Ascending aorta (tissue), 2 donors: ENCODE results near the gene LNX1. TPM values are rescaled to one million over a fixed set of nuclear protein-coding genes. Genes with fewer than 3 reads are reported as not detected.

Experiments
- DNase-seq, 2 donors: peaks; one replicate each; pipeline ENCODE4 v3.0.0-alpha.2; 2019; ENCODE audit warnings: low spot score in 2 of 2
- H3K27ac ChIP-seq, 2 donors: fragments of 200-600 bp; sonication (generic); one replicate each; pipeline ENCODE4 v1.5.1; 2016 to 2017; ENCODE audit warnings: mild to moderate bottlenecking in 1 of 2
- H3K27me3 ChIP-seq: fragments of 200-600 bp; sonication (generic); one replicate; pipeline ENCODE4 v1.5.1; 2017
- H3K36me3 ChIP-seq, 2 donors: fragments of 200-600 bp; sonication (generic); one replicate each; pipeline ENCODE4 v1.5.1; 2016
- H3K4me1 ChIP-seq, 2 donors: fragments of 200-600 bp; sonication (generic); one replicate each; pipeline ENCODE4 v1.5.1; 2016 to 2017; ENCODE audit warnings: mild to moderate bottlenecking in 1 of 2
- H3K4me3 ChIP-seq, 2 donors: fragments of 200-600 bp; sonication (generic); one replicate each; pipeline ENCODE4 v1.5.1; 2016 to 2017; ENCODE audit warnings: mild to moderate bottlenecking in 1 of 2
- H3K9me3 ChIP-seq, 2 donors: fragments of 200-600 bp; sonication (generic); one replicate each; pipeline ENCODE4 v1.5.1; 2016
- CTCF ChIP-seq, 3 experiments: fragments of 200-600 bp in 2 of 3; fragments of 450-650 bp in 1 of 3; sonication (generic) in 2 of 3; IDR thresholded peaks; one replicate each; pipeline ENCODE4 v1.5.1; 2016 to 2019; ENCODE audit warnings: antibody characterized with exemption in 3 of 3, mild to moderate bottlenecking in 1 of 3, moderate library complexity in 1 of 3
- intact Hi-C: fragments of 100-400 bp; cut with DNase I; formaldehyde crosslinking; loops from one replicate; pipeline ENCODE4 v1.15.1; 2023
- total RNA-seq: library from RNA; depleted of rRNA; stranded (reverse); fragments of >200 nt; gene quantifications from one replicate; pipeline ENCODE4 v1.1.0, GENCODE V29; 2016

LNX1 gene
- total RNA-seq, 1 donor from 2014 or later, result 4.0 TPM

GRCh38 chr4:53586121-53586816 is 5.0 kb downstream of the LNX1 start:
- Histone ChIP-seq H3K4me3 (no peak overlapping the region), H3K27me3 (no peaks in the 10 kb centered on the region), H3K4me1 (no peaks in the 10 kb centered on the region), H3K36me3 (no peaks in the 10 kb centered on the region), H3K27ac (no peak overlapping the region), H3K9me3 (no peaks in the 10 kb centered on the region)
- intact Hi-C loops, result no loop called here
- DNase-seq, result no peak
- no peak for TF ChIP-seq CTCF (IDR thresholded peaks at IDR 0.05)

GRCh38 chr4:53584658-53585057 is 6.6 kb downstream of the LNX1 start:
- no peak for DNase-seq
- H3K9me3 ChIP-seq, result no peaks in the 10 kb centered on the region
- no peak overlapping the region for H3K4me3 ChIP-seq
- no peak overlapping the region for H3K27ac ChIP-seq
- no peak for TF ChIP-seq CTCF (IDR thresholded peaks at IDR 0.05)
- H3K36me3 ChIP-seq, result no peaks in the 10 kb centered on the region
- no peaks in the 10 kb centered on the region for H3K4me1 ChIP-seq
- H3K27me3 ChIP-seq, result no peaks in the 10 kb centered on the region
- intact Hi-C loops, result no loop called here

GRCh38 chr4:53583513-53583912 is 7.8 kb downstream of the LNX1 start:
- no peaks in the 10 kb centered on the region for H3K4me1 ChIP-seq
- no peak overlapping the region for H3K27ac ChIP-seq
- no peaks in the 10 kb centered on the region for H3K27me3 ChIP-seq
- H3K9me3 ChIP-seq, result no peaks in the 10 kb centered on the region
- DNase-seq, result no peak
- intact Hi-C loops, result no loop called here
- no peak for TF ChIP-seq CTCF (IDR thresholded peaks at IDR 0.05)
- no peaks in the 10 kb centered on the region for H3K36me3 ChIP-seq
- H3K4me3 ChIP-seq, result no peak overlapping the region

GRCh38 chr4:53582194-53582593 is 9.1 kb downstream of the LNX1 start:
- no peak overlapping the region for H3K27ac ChIP-seq
- H3K4me1 ChIP-seq, result no peaks in the 10 kb centered on the region
- no peaks in the 10 kb centered on the region for H3K36me3 ChIP-seq
- no peaks in the 10 kb centered on the region for H3K9me3 ChIP-seq
- intact Hi-C loops, result no loop called here
- no peaks in the 10 kb centered on the region for H3K27me3 ChIP-seq
- H3K4me3 ChIP-seq, result no peak overlapping the region
- TF ChIP-seq CTCF (IDR thresholded peaks at IDR 0.05), result no peak
- no peak for DNase-seq

GRCh38 chr4:53580274-53580673 is 11.0 kb downstream of the LNX1 start:
- no peaks in the 10 kb centered on the region for H3K4me1 ChIP-seq
- intact Hi-C loops, result no loop called here
- H3K36me3 ChIP-seq, result no peaks in the 10 kb centered on the region
- H3K4me3 ChIP-seq, result no peak overlapping the region
- no peak for TF ChIP-seq CTCF (IDR thresholded peaks at IDR 0.05)
- H3K27me3 ChIP-seq, result no peaks in the 10 kb centered on the region
- DNase-seq, result no peak
- no peak overlapping the region for H3K27ac ChIP-seq
- no peaks in the 10 kb centered on the region for H3K9me3 ChIP-seq

GRCh38 chr4:53579826-53580225 is 11.5 kb downstream of the LNX1 start:
- H3K4me3 ChIP-seq, result no peak overlapping the region
- no peak for DNase-seq
- H3K36me3 ChIP-seq, result no peaks in the 10 kb centered on the region
- H3K4me1 ChIP-seq, result no peaks in the 10 kb centered on the region
- TF ChIP-seq CTCF (IDR thresholded peaks at IDR 0.05), result no peak
- no peaks in the 10 kb centered on the region for H3K9me3 ChIP-seq
- intact Hi-C loops, result no loop called here
- H3K27me3 ChIP-seq, result no peaks in the 10 kb centered on the region
- H3K27ac ChIP-seq, result no peak overlapping the region
